Activated effector memory CD4-positive, alpha-beta T cell treated with Interleukin-2 at 50 U/mL for 16 hours (primary cell): ENCODE measurements around the gene EFEMP2.
A peak's percentile ranks its signal among the peaks of the same experiment; 100 is the strongest.

Experiments
- DNase-seq: peaks from one replicate; pipeline ENCODE4 v3.0.0-alpha.2; 2020

EFEMP2 gene

DNA sequence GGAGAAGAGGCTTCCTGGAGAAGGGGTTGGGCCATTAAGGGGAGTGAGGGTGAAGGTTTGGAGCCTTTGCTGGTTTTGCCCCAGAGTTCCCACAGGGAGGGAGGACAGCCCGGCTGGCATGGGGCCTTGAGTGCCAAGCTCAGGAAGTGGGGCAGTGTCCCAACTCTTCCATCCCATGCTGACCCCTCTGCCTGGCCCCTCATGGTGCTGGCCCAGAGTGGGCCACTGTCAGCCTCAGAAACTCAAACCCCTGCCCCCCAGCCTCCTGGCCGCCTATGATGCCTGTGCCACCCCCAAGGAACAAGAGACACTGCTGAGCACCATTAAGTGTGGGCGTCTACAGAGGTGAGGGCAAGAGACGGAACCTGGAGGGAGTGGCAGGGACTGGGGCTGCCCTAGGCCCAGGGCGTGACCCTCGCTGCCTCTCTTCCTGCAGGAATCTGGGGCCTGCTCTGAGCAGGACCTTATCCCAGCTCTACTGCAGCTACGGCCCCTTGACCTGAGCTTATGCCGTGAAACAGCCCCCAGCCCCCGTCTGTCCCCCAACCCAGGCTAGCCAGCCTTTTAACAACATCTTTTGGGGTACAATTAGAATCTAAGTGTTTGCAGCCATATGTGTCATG, 6.9 kb downstream of the EFEMP2 start:
- DNase-seq = no peak

DNA sequence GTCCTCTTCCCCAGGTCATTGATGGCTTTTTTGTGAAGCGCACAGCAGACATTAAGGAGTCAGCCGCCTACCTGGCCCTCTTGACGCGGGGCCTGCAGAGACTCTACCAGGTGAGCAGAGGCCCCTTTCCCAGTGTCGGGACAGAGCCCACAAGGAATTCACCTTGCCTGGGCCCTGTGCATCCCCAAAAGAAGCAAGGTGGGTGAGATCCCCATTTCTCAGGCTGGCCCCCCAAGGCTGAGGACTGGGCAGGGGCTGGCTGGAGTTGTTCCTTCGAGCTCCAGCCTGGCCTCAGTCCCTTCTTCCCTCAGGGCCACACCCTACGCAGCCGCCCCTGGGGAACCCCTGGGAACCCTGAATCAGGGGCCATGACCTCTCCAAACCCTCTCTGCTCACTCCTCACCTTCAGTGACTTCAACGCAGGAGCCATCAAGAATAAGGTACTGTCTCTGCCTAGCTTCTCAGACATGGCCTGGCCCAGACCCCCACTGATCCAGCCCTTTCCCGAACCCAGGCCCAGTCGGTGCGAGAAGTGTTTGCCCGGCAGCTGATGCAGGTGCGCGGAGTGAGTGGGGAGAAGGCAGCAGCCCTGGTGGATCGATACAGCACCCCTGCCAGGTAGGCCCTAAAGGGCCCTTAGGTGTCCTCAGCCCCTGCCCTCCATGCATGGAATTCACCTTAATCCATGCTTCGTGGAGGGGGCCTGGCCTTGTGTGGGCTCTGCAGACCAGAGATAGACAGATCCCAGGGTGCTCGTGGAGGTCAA, 7.7 kb downstream of the EFEMP2 start:
- DNase-seq = no peak

- DNase-seq = no peak
Observed at GRCh38 chr11:65863889-65864705, 8.5 kb downstream of the EFEMP2 start.

DNA sequence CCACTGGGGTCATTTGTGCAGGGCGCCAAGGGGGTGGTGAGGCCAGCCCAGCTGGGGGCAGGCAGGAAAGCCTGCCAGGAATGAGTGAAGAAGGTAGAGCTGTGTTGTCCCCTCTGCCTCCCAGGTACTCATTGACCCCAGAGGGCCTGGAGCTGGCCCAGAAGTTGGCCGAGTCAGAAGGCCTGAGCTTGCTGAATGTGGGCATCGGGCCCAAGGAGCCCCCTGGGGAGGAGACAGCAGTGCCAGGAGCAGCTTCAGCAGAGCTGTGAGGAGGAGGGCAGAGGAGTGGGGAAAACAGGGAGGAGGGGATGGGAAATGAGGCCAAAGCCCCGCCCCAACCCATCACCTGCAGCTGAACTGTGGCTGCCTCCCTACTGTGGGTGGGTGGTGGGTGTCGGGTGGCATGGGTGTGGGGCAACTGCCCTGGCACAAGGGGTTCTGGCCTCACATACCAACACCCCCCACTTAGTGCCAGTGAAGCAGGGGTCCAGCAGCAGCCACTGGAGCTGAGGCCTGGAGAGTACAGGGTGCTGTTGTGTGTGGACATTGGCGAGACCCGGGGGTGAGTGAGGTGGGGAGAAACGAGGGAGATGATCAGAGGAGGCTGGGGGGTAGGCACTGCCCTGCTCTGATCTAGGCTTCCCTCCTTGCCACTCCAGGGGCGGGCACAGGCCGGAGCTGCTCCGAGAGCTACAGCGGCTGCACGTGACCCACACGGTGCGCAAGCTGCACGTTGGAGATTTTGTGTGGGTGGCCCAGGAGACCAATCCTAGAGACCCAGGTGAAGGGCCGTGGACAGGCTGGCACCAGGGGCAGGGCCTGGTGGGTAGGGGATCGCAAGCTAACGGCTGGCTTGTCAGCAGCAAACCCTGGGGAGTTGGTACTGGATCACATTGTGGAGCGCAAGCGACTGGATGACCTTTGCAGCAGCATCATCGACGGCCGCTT, 9.4 kb downstream of the EFEMP2 start:
- DNase-seq = no peak

DNA sequence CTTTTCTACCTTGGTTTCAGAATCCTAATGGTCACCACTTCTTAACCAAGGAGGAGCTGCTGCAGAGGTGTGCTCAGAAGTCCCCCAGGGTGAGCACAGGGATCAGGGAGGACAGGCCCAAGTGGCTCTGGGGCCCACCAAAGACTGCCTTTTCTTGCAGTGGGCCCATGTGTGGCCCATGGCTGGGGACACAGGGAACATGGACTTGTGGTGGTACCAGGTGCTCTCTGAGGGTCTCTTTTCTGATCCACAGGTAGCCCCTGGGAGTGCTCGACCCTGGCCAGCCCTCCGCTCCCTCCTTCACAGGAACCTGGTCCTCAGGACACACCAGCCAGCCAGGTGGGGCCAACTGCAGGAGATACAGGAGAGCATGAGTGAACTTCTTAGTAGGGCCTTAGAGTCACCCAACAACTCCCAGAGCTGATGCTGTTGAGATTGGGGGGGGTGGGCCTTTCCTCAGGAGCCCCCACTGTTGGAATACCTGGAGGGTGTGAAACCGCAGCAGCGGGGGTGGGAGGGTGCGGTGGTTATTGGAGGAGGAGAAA, 10.3 kb downstream of the EFEMP2 start:
- no peak for DNase-seq

GRCh38 chr11:65861533-65862183, 10.9 kb downstream of the EFEMP2 start:
- DNase-seq = no peak

GRCh38 chr11:65861165-65861505, 11.5 kb downstream of the EFEMP2 start:
- no peak for DNase-seq

GRCh38 chr11:65860278-65861164, 12.1 kb downstream of the EFEMP2 start, which contains the start of gene MUS81:
MUS81 (plus strand) TSS chr11:65860433; CDS start chr11:65860754, 321 bp downstream.
- DNase-seq = peak; percentile 95

- no peak for DNase-seq
Observed at GRCh38 chr11:65859812-65860277, 12.8 kb downstream of the EFEMP2 start.

DNA sequence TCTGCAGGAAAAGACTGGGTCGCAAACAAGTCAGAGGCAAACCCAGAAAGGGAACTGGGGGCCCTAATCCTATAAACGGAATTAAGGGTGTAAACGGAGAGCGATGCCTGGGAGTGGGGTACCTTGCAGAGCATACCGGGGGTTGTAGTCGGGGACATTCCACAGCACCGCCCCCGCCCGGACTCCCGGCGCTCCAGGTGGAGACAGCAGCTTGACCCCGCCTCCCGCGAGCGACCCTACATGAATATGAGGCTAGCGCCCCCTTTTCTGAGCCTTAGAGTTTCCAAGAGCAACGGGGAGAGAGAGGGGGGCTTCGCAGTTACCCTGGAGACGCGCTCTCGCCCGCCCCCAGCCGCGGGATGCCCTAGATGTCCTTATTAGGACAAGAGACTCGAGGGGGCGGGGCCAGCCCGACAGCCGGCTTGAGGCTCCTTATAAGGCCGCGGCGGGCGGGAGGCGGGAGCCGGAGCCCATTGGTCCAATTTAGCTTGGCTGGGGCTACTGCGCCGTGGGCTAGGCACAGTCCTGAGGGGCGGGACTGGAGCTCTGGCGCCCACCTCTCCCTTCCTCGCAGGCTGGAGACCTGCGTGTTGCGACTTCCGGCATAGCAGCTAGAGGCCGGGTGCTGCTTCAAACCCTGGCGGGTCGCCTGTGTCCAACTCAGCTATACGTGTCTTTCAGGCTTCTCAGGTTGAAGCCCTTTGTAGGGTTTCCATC, 13.3 kb downstream of the EFEMP2 start:
- peak; percentile 92 for DNase-seq

DNA sequence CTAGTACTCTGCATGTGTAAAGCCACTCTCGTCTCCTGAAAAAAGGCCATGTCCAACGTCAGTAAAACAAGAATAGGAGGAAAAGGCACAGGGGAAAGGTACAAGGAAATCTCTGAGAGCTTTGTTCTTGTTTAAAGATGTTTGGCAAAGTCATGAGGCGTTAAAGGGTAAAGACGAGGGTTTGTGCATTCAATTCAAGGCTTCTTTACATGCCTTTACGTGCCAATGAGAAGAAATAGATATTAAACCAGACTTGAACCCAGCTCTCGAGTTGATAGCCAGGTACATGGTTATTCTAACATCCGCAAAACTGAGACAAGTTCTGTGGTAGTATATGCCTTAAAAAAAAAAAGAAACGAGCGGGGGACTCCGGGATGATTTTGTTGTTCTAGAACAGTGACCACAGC, 13.9 kb downstream of the EFEMP2 start:
- no peak for DNase-seq

DNA sequence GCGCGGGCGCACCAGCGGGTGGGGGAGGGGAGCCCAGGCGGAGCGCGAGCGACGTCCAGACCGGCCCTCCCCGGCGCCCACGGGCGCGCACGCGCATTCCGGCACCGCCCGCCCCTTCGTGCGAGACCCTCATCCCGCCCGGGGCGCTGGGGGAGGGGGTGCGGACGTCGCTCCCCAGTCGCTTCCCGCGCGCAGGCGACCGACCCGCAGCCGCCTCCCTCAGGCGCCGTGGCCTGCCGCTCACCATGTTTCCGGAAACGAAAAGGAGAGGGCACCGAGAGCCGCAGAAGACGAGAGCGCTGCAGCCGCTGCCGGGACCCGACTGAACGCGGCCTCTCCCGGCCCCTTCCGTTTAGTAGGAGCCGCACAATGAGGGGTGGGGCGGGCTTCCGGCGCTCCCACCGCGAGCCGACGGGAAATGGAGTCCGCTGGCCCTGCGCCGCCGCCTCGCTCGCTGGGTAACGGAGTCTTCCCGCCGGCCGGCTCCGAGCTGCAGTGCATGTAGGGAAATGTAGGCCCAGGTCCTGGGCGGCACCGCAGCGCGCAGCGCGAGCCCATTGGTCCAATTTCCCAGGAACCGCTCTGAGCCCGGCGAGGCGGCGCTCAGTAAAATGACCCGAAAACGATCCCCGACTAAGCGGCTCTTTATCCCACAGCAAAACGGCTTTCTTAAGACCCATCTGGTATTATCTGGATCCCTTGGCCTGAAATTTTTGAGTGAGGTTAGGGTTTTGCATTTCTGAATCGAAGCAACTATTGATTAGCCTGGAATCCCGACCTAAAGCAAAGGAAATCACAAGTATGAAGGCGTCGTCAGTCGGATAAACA, 14.5 kb downstream of the EFEMP2 start, which contains the start of gene CFL1:
Gene CFL1 (minus strand): TSS at position 328 of the 828 bp plus-strand sequence. CDS start 81 bp downstream, at position 247.
- DNase-seq = peak; percentile 96

- DNase-seq = peak; percentile 64
Observed at GRCh38 chr11:65857500-65857852, 15.1 kb downstream of the EFEMP2 start.

- peak; percentile 83 for DNase-seq
Observed at GRCh38 chr11:65856689-65857499, 15.7 kb downstream of the EFEMP2 start.

- DNase-seq = no peak
Observed at GRCh38 chr11:65855927-65856363, 16.7 kb downstream of the EFEMP2 start.

DNA sequence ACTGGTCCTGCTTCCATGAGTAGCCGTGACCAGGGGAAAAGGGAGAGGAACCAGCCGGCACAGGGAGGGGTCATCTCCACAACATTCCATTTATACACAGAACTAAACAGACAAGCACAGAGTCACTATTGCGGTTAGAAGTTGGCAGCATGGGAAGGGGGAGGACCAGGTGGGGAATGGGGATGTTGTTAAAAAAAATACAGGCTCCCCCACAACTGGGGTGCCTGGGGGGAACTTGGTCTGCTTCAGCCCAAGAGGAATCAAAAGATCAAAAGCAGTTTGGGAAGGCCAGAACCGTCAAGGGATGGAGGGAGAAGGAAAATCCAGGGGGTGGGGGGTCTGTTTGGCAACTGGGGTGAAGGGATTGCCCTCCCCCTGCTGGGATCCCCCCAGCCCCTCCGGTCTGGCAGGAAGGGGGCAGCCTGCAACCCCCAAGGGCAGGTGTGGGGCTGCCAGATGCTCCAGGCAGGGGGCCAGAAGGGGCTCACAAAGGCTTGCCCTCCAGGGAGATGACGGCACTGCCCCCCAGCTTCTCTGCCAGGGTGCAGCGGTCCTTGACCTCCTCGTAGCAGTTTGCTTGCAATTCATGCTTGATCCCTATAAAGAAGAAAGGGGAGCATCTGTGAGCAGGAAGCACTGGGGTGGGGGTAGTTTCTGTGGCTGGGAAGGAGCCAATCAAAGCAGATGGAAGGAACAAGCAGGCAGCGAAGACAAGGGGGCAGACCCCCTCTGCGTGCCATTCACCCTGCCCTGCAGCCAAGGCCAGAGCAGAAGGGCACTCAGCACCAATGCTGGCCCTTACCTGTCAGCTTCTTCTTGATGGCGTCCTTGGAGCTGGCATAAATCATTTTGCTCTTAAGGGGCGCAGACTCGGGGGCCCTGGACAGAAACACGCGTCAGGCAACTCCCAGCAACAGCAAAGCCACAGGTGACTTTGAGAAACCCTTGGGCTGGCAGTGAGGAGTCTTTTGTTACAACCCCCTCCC, 17.5 kb downstream of the EFEMP2 start:
- DNase-seq = no peak
